Osteoblast (primary cell): Measurements from ENCODE around the gene ST3GAL3. TPM values are rescaled to one million over a fixed set of nuclear protein-coding genes. Genes with fewer than 3 reads are reported as not detected.
A peak's percentile ranks its signal among the peaks of the same experiment; 100 is the strongest.

Experiments used
- DNase-seq: peaks from one replicate; pipeline ENCODE4 v3.0.0; 2011; ENCODE audit warnings: low spot score, mixed read lengths; ENCODE audit not compliant: insufficient read length; ENCODE audit errors: missing footprints
- H2AFZ ChIP-seq: 2 replicates; pipeline ENCODE4 v1.6.0; 2011; ENCODE audit warnings: mild to moderate bottlenecking, low read length
- H3K27ac ChIP-seq: 2 replicates; pipeline ENCODE4 v1.5.1; 2011; ENCODE audit warnings: mild to moderate bottlenecking, low read depth, low read length, moderate library complexity
- H3K27me3 ChIP-seq: 2 replicates; pipeline ENCODE4 v1.6.0; 2012; ENCODE audit warnings: mild to moderate bottlenecking, control low read depth, inconsistent platforms, low read length, moderate library complexity; ENCODE audit not compliant: insufficient read depth
- H3K36me3 ChIP-seq: 2 replicates; pipeline ENCODE4 v1.5.1; 2011; ENCODE audit warnings: mild to moderate bottlenecking, low read length, control low read depth, moderate library complexity; ENCODE audit not compliant: insufficient read depth
- H3K4me1 ChIP-seq: 2 replicates; pipeline ENCODE4 v1.5.1; 2011; ENCODE audit warnings: mild to moderate bottlenecking, low read length, control low read depth, moderate library complexity; ENCODE audit not compliant: insufficient read depth
- H3K4me2 ChIP-seq: 2 replicates; pipeline ENCODE4 v1.6.0; 2011; ENCODE audit warnings: mild to moderate bottlenecking, low read length; ENCODE audit not compliant: insufficient read depth
- H3K4me3 ChIP-seq: fragments of 200-600 bp; sonication (generic); 3 replicates; pipeline ENCODE4 v1.5.1; 2012; ENCODE audit warnings: mild to moderate bottlenecking, low read length, inconsistent platforms; ENCODE audit not compliant: insufficient read depth
- H3K79me2 ChIP-seq: 2 replicates; pipeline ENCODE4 v1.6.0; 2012; ENCODE audit warnings: mild to moderate bottlenecking, low read length, control low read depth, inconsistent platforms; ENCODE audit not compliant: insufficient read depth
- H3K9me3 ChIP-seq: 2 replicates; pipeline ENCODE4 v1.5.1; 2011; ENCODE audit warnings: low read depth, low read length, control low read depth
- H4K20me1 ChIP-seq: 2 replicates; pipeline ENCODE4 v1.6.0; 2012; ENCODE audit warnings: mild to moderate bottlenecking, low read length, control low read depth; ENCODE audit not compliant: insufficient read depth
- small RNA-seq: library from RNA; depleted of rRNA; stranded (forward); fragments of <200 nt; gene quantifications from one replicate; pipeline ENCODE3, GENCODE V24; 2012
- total RNA-seq: library from RNA; depleted of rRNA; stranded (reverse); fragments of >200 nt; gene quantifications from 2 replicates; pipeline ENCODE4 v1.2.3, GENCODE V29; 2012
- TF ChIP-seq, protein P1 (sequence below): IDR thresholded peaks from 2 replicates; pipeline ENCODE4 v1.5.1; 2011; ENCODE audit warnings: mild to moderate bottlenecking, low read depth, low read length, moderate library complexity; ENCODE audit errors: extremely low read depth

The ST3GAL3 gene
- total RNA-seq, 1 donor = 18.5 TPM

DNA sequence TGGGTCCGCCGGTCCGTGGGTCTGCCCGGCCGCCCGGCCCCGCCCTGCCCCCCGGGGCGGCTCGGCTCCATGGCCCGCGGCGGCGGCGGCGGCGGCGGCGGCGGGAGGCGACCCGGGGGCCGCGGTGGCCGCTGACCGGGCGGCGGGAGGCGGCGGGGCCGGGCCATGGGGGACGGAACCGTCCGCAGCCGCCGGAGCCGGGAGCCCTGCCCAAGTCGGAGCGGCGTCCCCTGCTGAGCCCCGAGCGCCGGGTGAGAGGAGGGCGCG, 271.9 kb downstream of the ST3GAL3 start:
- peaks cover 63% of the 10 kb centered on the region for H4K20me1 ChIP-seq
- no peak overlapping the region for H3K27ac ChIP-seq
- peak overlapping the region; percentile 88 for H3K4me2 ChIP-seq
- H2AFZ ChIP-seq = no peak overlapping the region
- H3K4me1 ChIP-seq = peaks cover 42% of the 10 kb centered on the region
- H3K36me3 ChIP-seq = peaks cover 33% of the 10 kb centered on the region
- TF ChIP-seq, protein P1, sequence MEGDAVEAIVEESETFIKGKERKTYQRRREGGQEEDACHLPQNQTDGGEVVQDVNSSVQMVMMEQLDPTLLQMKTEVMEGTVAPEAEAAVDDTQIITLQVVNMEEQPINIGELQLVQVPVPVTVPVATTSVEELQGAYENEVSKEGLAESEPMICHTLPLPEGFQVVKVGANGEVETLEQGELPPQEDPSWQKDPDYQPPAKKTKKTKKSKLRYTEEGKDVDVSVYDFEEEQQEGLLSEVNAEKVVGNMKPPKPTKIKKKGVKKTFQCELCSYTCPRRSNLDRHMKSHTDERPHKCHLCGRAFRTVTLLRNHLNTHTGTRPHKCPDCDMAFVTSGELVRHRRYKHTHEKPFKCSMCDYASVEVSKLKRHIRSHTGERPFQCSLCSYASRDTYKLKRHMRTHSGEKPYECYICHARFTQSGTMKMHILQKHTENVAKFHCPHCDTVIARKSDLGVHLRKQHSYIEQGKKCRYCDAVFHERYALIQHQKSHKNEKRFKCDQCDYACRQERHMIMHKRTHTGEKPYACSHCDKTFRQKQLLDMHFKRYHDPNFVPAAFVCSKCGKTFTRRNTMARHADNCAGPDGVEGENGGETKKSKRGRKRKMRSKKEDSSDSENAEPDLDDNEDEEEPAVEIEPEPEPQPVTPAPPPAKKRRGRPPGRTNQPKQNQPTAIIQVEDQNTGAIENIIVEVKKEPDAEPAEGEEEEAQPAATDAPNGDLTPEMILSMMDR = no peak
- H3K4me3 ChIP-seq = peak overlapping the region; percentile 73
- no peaks in the 10 kb centered on the region for H3K27me3 ChIP-seq
- no peaks in the 10 kb centered on the region for H3K9me3 ChIP-seq
- peaks cover 82% of the 10 kb centered on the region for H3K79me2 ChIP-seq
- DNase-seq = no peak

DNA sequence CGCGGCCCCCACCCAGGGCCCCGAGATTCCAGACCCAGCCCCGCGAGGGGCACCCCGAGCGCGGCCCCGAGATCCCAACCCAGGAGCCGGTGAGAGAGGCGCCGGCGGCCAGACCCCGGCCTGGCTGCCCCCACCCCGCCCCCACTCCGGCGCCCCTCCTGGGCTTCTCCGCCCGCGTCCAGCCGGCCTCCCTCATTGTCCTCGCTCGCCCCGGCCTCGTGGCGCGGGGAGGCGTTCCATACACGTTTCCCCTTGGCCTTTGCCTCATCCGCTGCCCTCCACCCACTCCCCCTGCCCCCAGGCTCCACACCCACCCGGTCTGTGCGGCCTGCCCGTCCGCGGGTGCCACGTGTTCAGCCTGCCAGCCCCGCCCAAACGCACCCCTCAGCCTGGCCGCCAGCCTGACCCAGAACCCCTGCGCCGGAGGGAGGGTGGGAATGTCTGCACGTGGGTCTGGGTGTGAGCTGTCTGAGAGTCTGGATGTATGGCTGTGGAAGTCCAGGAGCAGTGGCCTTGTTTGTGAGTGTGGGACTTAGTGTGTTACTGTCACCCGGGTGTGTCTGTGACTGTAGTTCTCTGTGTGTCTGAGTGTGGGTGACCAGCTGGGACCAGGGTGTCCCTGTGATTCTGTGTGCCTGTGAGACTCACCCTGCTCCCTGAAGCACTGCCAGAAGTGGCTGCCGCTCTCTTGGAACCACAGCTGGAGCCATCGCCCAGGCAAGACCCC, 272.4 kb downstream of the ST3GAL3 start:
- Histone ChIP-seq H3K27ac (peak overlapping the region; percentile 54), H3K4me3 (peak overlapping the region; percentile 73), H3K4me1 (peaks cover 39% of the 10 kb centered on the region), H3K27me3 (no peaks in the 10 kb centered on the region), H4K20me1 (peaks cover 64% of the 10 kb centered on the region), H2AFZ (no peak overlapping the region), H3K36me3 (peaks cover 34% of the 10 kb centered on the region), H3K4me2 (peak overlapping the region; percentile 88), H3K9me3 (no peaks in the 10 kb centered on the region), H3K79me2 (peaks cover 82% of the 10 kb centered on the region)
- DNase-seq = peak; percentile 99
- TF ChIP-seq, protein P1 = no peak

DNA sequence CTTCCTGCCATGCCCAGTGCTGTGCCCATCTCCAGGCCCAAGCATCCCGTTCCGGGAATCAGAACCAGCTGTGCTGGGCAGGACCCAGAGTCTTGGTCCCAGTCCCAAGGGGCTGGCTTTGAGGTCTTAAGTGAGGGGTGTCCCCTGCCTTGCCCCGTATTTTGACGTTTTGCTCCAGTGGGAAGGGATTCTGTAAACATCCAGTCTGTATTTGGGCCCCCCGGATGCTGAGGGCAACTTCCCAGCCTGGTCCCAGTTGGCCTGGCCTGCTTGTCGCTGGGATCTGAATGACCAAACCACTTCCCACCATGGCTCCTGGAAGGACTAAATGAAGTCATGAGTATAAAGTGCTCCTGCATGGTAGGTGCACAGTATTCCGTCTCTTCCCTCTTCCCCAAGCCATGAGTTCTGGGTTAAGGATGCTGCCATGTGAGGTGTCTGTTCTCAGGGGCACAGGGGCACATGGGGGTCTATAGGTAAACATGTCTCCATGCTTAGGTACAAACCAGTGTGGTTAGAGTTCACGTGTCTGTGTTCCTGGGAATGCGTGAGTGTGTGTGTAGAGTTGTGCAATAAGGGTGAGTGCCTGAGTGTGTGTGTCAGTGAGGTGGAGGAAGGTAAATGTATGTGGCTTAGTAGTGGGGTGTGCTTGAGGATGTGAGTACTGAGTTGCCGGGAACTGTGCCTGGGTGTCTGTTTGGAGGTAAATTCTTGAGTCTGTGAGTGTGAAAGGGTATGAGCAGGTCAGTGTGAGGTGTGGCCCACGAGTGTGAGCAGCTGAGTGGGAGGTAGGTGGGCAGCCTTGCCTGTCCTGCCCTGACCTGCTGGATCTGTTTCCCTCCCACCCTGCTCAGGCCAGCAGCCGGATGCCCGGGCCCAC, 273.2 kb downstream of the ST3GAL3 start:
- no peak overlapping the region for H2AFZ ChIP-seq
- TF ChIP-seq, protein P1 = no peak
- H3K4me2 ChIP-seq = peak overlapping the region; percentile 88
- DNase-seq = peak; percentile 95
- peaks cover 74% of the 10 kb centered on the region for H3K79me2 ChIP-seq
- peaks cover 38% of the 10 kb centered on the region for H3K4me1 ChIP-seq
- H3K36me3 ChIP-seq = peaks cover 40% of the 10 kb centered on the region
- no peaks in the 10 kb centered on the region for H3K27me3 ChIP-seq
- no peaks in the 10 kb centered on the region for H3K9me3 ChIP-seq
- H3K4me3 ChIP-seq = peak overlapping the region; percentile 73
- peak overlapping the region; percentile 54 for H3K27ac ChIP-seq
- peaks cover 61% of the 10 kb centered on the region for H4K20me1 ChIP-seq

Small RNA genes lying within 50 kb of the gene (small RNA-seq; reads per million reads assigned to genes)
- gene AL451062.2 = not detected
- gene RF00026 = not detected

Other genes starting within 250 kb of the ST3GAL3 start
- gene PTPRF, start 176.7 kb upstream of the ST3GAL3 start, total RNA-seq = 12.1 and 13.0 TPM in 2 replicates
- gene KDM4A, start 57.4 kb upstream of the ST3GAL3 start, total RNA-seq = 47.0 and 47.4 TPM in 2 replicates
- 0.29 TPM in 1 of 2 replicates, not detected in the other for gene ARTN, start 226.3 kb downstream of the ST3GAL3 start, total RNA-seq
- 18.6 and 20.6 TPM in 2 replicates for gene IPO13, start 239.4 kb downstream of the ST3GAL3 start, total RNA-seq